Articular chondrocyte of knee joint (primary cell): ENCODE data around the gene HSF2. TPM values are rescaled to one million over a fixed set of nuclear protein-coding genes. Genes with fewer than 3 reads are reported as not detected.

Source experiments
- small RNA-seq: library from RNA; depleted of rRNA; stranded (forward); fragments of <200 nt; gene quantifications from one replicate; pipeline ENCODE3, GENCODE V24; 2012
- total RNA-seq: library from RNA; depleted of rRNA; stranded (reverse); fragments of >200 nt; gene quantifications from 2 replicates; pipeline ENCODE4 v1.2.3, GENCODE V29; 2012

HSF2 gene
- total RNA-seq = 17.0 and 23.6 TPM in 2 replicates

GRCh38 chr6:122399348-122400120 lies at the start of gene HSF2:
Gene HSF2 (plus strand): TSS chr6:122399652. CDS start chr6:122399738, 86 bp downstream.

GRCh38 chr6:122471107-122472021 lies 71.9 kb downstream of the HSF2 start, which contains the start of gene SERINC1:
Gene SERINC1 (minus strand): TSS chr6:122471807. CDS start chr6:122471737, 70 bp downstream.

Small RNA genes lying within 50 kb of the gene (small RNA-seq; reads per million reads assigned to genes)
- gene Z99129.1 = not detected

Other genes starting within 250 kb of the HSF2 start
- 299 and 354 TPM in 2 replicates for gene SERINC1, start 72.2 kb downstream of the HSF2 start, total RNA-seq
- 0.13 and 0.97 TPM in 2 replicates for gene PKIB, start 210.8 kb downstream of the HSF2 start, total RNA-seq